ENCODE data around the gene ANGPTL7.
A peak's percentile ranks its signal among the peaks of the same experiment; 100 is the strongest.

Gene ANGPTL7

DNA sequence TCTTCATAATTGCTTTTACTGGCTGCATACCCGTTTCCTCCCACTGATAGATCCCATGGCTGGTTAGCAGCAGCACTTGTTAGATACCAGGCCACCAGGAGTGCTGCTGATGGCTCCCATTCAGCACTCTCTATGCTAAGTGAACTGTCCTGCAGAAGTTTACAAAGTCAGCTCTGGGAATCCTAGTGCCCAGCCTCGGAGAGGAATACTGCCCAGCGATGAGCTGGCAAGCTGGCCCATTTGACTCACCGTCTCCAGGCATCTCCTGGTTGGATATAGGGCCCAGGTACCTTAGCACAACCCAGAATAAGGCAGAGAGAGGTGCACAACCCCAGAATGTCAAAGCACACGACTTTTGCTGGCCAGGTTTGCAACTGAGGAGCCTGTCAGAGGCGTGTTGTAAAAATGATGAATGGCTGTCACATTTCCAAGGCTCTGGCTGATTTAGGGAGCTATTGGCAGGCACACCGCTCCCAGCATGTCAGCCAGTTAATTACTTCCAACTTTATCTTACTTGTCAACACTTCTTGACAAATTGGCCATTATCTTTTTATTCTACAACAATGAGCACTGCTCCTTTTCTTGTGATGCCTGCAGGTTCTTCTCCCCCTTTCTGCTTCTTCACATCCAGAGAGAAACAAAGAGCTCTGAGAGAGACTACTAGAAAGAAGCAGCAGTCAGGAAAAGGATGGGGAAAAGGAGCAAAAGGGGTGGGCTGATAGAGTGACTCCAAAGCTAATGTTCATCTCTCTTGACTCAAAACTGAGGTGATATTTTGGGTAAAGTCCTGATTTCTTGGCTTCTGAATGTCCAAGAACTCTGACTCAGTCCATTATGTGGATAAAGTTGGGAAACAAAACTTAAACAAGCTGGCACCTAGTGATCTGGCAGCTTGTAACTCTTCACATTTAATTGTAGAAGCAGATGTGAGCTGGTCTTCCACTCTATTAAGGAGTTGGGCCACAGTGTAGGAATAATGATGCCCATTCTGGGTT lies 10.8 kb upstream of the ANGPTL7 start (continued):
- TF ChIP-seq, protein P1, sequence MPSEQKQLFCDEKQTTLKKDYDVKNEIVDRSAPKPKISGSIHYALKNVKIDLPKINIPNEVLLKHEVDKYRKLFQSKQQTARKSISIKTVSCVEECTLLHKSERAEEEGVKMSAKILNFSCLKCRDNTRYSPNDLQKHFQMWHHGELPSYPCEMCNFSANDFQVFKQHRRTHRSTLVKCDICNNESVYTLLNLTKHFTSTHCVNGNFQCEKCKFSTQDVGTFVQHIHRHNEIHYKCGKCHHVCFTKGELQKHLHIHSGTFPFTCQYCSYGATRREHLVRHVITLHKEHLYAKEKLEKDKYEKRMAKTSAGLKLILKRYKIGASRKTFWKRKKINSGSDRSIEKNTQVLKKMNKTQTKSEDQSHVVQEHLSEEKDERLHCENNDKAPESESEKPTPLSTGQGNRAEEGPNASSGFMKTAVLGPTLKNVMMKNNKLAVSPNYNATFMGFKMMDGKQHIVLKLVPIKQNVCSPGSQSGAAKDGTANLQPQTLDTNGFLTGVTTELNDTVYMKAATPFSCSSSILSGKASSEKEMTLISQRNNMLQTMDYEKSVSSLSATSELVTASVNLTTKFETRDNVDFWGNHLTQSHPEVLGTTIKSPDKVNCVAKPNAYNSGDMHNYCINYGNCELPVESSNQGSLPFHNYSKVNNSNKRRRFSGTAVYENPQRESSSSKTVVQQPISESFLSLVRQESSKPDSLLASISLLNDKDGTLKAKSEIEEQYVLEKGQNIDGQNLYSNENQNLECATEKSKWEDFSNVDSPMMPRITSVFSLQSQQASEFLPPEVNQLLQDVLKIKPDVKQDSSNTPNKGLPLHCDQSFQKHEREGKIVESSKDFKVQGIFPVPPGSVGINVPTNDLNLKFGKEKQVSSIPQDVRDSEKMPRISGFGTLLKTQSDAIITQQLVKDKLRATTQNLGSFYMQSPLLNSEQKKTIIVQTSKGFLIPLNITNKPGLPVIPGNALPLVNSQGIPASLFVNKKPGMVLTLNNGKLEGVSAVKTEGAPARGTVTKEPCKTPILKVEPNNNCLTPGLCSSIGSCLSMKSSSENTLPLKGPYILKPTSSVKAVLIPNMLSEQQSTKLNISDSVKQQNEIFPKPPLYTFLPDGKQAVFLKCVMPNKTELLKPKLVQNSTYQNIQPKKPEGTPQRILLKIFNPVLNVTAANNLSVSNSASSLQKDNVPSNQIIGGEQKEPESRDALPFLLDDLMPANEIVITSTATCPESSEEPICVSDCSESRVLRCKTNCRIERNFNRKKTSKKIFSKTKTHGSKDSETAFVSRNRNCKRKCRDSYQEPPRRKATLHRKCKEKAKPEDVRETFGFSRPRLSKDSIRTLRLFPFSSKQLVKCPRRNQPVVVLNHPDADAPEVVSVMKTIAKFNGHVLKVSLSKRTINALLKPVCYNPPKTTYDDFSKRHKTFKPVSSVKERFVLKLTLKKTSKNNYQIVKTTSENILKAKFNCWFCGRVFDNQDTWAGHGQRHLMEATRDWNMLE (tag by site-specific recombination; conservative IDR thresholded peaks at IDR 0.05; ENCODE audit: low read depth): no peak
- TF ChIP-seq ZNF654 (tag by site-specific recombination; IDR thresholded peaks at IDR 0.05; ENCODE audit: low read depth) (no peak), ZNF292 (tag by site-specific recombination; IDR thresholded peaks at IDR 0.05; ENCODE audit: borderline replicate concordance, low read depth) (no peak), ZNF837 (tag by site-specific recombination; IDR thresholded peaks at IDR 0.05) (no peak), ZNF341 (tag by site-specific recombination; IDR thresholded peaks at IDR 0.05; ENCODE audit: low read depth) (0 out of 2 replicates have a peak, but pooled peaks have one; percentile 16), ZBTB1 (tag by site-specific recombination; IDR thresholded peaks at IDR 0.05) (peak; percentile 74; the same call in 1 of the 2 replicates), ZNF324 (tag by site-specific recombination; IDR thresholded peaks at IDR 0.05) (peak; percentile 95), ZFHX2 (tag by site-specific recombination; conservative IDR thresholded peaks at IDR 0.05) (no peak), ZNF416 (tag by site-specific recombination; IDR thresholded peaks at IDR 0.05) (no peak), ZNF423 (tag by site-specific recombination; IDR thresholded peaks at IDR 0.05) (peak; percentile 49; the same call in 1 of the 2 replicates), SCRT1 (tag by site-specific recombination; IDR thresholded peaks at IDR 0.05; ENCODE audit: borderline replicate concordance) (peak; percentile 74), ZNF623 (tag by site-specific recombination; IDR thresholded peaks at IDR 0.05) (no peak), ZNF558 (tag by site-specific recombination; IDR thresholded peaks at IDR 0.05) (peak; percentile 66), ZNF501 (tag by site-specific recombination; IDR thresholded peaks at IDR 0.05) (peak; percentile 90), MEIS1 (CRISPR knock-in tag; IDR thresholded peaks at IDR 0.05; ENCODE audit: borderline replicate concordance) (peak; percentile 96), YY1 (tag by site-specific recombination; IDR thresholded peaks at IDR 0.05) (no peak; the same call in 1 of the 2 replicates), ZNF175 (tag by site-specific recombination; IDR thresholded peaks at IDR 0.05) (no peak), ZXDB (tag by site-specific recombination; IDR thresholded peaks at IDR 0.05) (peak; percentile 96), ZNF37A (tag by site-specific recombination; IDR thresholded peaks at IDR 0.05) (no peak), ZNF426 (tag by site-specific recombination; IDR thresholded peaks at IDR 0.05) (no peak), ZFP69B (tag by site-specific recombination; IDR thresholded peaks at IDR 0.05) (peak; percentile 71), ZNF112 (tag by site-specific recombination; IDR thresholded peaks at IDR 0.05) (no peak)
- TF ChIP-seq, protein P2, sequence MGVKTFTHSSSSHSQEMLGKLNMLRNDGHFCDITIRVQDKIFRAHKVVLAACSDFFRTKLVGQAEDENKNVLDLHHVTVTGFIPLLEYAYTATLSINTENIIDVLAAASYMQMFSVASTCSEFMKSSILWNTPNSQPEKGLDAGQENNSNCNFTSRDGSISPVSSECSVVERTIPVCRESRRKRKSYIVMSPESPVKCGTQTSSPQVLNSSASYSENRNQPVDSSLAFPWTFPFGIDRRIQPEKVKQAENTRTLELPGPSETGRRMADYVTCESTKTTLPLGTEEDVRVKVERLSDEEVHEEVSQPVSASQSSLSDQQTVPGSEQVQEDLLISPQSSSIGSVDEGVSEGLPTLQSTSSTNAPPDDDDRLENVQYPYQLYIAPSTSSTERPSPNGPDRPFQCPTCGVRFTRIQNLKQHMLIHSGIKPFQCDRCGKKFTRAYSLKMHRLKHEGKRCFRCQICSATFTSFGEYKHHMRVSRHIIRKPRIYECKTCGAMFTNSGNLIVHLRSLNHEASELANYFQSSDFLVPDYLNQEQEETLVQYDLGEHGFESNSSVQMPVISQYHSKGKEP (tag by site-specific recombination; IDR thresholded peaks at IDR 0.05): peak; percentile 97
- TF ChIP-seq, protein P3, sequence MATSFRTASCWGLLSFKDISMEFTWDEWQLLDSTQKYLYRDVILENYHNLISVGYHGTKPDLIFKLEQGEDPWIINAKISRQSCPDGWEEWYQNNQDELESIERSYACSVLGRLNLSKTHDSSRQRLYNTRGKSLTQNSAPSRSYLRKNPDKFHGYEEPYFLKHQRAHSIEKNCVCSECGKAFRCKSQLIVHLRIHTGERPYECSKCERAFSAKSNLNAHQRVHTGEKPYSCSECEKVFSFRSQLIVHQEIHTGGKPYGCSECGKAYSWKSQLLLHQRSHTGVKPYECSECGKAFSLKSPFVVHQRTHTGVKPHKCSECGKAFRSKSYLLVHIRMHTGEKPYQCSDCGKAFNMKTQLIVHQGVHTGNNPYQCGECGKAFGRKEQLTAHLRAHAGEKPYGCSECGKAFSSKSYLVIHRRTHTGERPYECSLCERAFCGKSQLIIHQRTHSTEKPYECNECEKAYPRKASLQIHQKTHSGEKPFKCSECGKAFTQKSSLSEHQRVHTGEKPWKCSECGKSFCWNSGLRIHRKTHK (tag by site-specific recombination; IDR thresholded peaks at IDR 0.05): no peak
- TF ChIP-seq, protein P4, sequence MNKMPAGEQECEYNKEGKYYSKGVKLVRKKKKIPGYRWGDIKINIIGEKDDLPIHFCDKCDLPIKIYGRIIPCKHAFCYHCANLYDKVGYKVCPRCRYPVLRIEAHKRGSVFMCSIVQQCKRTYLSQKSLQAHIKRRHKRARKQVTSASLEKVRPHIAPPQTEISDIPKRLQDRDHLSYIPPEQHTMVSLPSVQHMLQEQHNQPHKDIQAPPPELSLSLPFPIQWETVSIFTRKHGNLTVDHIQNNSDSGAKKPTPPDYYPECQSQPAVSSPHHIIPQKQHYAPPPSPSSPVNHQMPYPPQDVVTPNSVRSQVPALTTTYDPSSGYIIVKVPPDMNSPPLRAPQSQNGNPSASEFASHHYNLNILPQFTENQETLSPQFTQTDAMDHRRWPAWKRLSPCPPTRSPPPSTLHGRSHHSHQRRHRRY (tag by site-specific recombination; IDR thresholded peaks at IDR 0.05): peak; percentile 41; the same call in 1 of the 2 replicates
- TF ChIP-seq, protein P5, sequence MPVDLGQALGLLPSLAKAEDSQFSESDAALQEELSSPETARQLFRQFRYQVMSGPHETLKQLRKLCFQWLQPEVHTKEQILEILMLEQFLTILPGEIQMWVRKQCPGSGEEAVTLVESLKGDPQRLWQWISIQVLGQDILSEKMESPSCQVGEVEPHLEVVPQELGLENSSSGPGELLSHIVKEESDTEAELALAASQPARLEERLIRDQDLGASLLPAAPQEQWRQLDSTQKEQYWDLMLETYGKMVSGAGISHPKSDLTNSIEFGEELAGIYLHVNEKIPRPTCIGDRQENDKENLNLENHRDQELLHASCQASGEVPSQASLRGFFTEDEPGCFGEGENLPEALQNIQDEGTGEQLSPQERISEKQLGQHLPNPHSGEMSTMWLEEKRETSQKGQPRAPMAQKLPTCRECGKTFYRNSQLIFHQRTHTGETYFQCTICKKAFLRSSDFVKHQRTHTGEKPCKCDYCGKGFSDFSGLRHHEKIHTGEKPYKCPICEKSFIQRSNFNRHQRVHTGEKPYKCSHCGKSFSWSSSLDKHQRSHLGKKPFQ (tag by site-specific recombination; IDR thresholded peaks at IDR 0.05): peak; percentile 88
- TF ChIP-seq, protein P6, sequence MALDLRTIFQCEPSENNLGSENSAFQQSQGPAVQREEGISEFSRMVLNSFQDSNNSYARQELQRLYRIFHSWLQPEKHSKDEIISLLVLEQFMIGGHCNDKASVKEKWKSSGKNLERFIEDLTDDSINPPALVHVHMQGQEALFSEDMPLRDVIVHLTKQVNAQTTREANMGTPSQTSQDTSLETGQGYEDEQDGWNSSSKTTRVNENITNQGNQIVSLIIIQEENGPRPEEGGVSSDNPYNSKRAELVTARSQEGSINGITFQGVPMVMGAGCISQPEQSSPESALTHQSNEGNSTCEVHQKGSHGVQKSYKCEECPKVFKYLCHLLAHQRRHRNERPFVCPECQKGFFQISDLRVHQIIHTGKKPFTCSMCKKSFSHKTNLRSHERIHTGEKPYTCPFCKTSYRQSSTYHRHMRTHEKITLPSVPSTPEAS (tag by site-specific recombination; IDR thresholded peaks at IDR 0.05): peak; percentile 56

Data from HEK293 (cell line).